Epidermal melanocyte (primary cell): ENCODE results near the gene U2AF2.

Source experiments
- DNase-seq: peaks from one replicate; pipeline ENCODE4 v3.0.0; 2011; ENCODE audit warnings: low spot score; ENCODE audit not compliant: insufficient read length

Gene U2AF2

GRCh38 chr19:55654868-55655647 is at the start of gene U2AF2:
Gene U2AF2, plus strand, starts transcription at chr19:55655035. Its CDS starts 70 bp downstream, at chr19:55655105.
- peak; percentile 89 for DNase-seq

- DNase-seq = peak; percentile 96
Observed at GRCh38 chr19:55605207-55605636, 49.6 kb upstream of the U2AF2 start.

DNA sequence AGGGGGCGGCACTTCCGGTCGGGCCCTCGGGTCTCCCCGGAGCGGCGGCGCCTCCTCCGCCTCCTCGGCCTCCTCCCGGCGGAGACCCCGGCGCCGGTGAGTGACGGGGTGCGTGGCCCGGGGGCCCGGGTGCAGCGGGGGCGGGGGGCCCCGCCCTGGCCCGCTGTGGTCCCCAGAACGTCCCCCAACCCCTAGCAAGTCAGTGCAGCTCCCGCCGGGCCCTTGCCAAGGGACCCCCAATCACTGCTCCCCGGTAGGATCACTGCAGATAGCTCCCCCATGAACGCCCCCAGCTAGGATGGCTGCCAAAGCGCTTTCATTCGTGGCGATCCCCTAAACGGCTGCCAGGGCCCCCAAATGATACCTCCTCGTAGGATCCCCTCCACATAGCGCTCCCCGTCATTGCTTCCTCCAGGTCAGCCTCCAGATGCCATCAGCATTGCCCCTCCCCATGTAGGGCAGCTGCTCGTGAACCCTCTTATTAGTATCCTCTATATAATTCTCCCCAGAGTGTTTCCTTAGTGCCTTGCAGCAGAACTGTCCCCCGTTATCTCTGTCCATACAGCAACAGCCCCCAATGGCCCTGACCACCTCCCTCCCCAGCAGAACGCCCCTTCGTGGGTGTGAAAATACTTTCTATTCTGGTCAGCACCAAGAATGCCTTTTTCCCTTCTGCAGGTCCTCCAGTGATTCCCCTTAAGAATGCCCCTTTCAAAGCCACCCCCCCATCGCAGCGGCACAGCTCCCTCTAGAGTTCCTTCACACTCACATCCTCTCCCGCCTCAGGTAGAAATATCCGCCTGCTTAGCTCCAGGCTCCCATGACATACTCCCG is 49.0 kb upstream of the U2AF2 start, which contains the start of gene ZNF865:
ZNF865 (plus strand) TSS at position 11 of the 834 bp plus-strand sequence. CDS start 7,972 bp downstream, outside the sequence.
- DNase-seq = peak; percentile 92

DNA sequence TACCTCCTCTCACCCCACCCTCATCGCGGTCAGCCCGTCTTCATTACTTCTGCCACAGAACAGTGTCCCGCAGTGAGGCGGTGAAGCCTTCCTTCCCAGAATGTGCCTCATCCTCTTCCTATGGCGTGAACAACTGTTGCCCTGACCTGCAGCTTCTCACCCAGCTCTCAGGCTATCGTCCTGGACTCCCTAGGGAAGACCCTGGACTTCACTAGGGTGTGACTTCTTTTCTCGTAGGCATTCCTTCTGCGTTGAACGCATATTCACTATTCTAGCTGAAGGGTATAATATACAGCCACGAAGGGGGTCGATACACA is 48.4 kb upstream of the U2AF2 start:
- DNase-seq = no peak

GRCh38 chr19:55606817-55607216 is 48.0 kb upstream of the U2AF2 start:
- DNase-seq = no peak

GRCh38 chr19:55609326-55609725 is 45.5 kb upstream of the U2AF2 start:
- no peak for DNase-seq

- DNase-seq = no peak
Observed at GRCh38 chr19:55611300-55611982, 43.4 kb upstream of the U2AF2 start.

GRCh38 chr19:55611983-55612645 is 42.7 kb upstream of the U2AF2 start:
- DNase-seq = no peak

- no peak for DNase-seq
Observed at GRCh38 chr19:55613396-55613795, 41.4 kb upstream of the U2AF2 start.

- DNase-seq = no peak
Observed at GRCh38 chr19:55613930-55614710, 40.7 kb upstream of the U2AF2 start.

- DNase-seq = no peak
Observed at GRCh38 chr19:55614711-55615542, 39.9 kb upstream of the U2AF2 start.

GRCh38 chr19:55615543-55616394 is 39.1 kb upstream of the U2AF2 start:
- DNase-seq = no peak

DNA sequence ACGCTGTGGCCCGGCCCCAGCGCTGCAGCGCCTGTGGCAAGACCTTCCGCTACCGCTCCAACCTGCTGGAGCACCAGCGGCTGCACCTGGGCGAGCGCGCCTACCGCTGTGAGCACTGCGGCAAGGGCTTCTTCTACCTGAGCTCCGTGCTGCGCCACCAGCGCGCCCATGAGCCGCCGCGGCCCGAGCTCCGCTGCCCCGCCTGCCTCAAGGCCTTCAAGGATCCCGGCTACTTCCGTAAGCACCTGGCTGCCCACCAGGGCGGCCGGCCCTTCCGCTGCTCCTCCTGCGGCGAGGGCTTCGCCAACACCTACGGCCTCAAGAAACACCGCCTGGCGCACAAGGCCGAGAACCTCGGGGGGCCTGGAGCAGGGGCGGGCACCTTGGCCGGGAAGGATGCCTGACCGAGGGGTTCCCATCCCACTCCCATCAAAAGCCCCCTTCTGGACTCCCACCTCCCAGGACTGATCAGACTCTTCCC is 38.4 kb upstream of the U2AF2 start:
- DNase-seq = no peak

DNA sequence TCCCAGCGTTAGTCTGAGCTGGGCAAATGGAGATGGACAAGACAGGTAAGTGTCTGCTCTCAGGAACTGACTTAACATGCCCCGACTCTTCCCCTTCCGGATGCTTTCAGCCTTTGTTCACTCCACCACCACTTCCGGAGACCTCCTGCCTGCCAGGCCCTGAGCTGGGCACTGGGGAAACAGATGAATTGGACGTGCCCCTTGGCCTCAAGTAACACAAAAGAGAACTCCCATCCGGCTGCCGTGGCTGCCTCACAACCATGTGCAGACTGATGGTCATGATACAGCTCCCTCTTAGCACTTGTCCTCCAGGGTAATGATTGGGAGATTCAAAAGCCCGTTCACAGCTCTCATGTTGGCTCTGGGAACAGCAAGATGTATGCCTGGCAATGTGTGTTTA is 37.4 kb upstream of the U2AF2 start:
- no peak for DNase-seq

- no peak for DNase-seq
Observed at GRCh38 chr19:55618426-55618825, 36.4 kb upstream of the U2AF2 start.

GRCh38 chr19:55619286-55619685 is 35.5 kb upstream of the U2AF2 start:
- peak; percentile 33 for DNase-seq

DNA sequence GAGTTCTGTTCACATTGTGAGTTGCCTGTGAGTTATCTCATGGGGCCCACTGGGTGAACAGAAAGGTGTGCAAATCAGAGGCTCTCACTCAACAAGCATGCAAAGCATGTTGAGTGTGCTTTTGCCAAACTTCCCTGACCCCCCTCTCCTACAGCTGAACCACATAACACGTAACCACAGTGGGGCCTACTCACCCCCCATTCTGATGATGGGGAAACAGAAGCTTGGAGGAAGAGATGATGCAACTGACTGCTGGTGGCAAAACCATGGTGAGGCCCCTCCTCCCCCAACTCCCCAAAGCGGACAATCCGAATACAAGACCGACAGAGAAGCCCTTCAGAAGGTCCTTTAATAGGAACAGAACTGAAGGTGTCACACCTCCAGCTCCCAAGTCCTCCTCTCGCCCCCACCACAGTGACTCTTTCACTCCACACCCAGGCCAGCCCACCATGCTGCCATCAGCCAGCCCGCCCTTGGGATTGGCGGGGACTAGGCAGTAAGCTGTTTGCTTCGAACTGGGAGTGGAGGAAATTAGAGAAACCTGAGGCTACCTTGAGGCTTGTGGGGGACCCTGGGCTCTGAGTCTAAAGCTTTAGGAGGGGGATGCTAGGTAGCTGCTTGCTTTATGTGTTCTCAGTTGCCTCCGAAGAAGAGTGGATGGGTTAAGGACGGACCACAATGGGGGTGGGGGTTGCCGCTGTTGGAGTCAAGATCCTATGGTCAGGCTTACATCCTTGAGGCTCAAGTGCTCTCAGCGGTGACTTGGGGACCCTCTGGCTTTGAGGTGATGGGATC is 34.2 kb upstream of the U2AF2 start:
- DNase-seq = no peak

GRCh38 chr19:55621205-55621672 is 33.6 kb upstream of the U2AF2 start:
- DNase-seq = no peak
